Transverse colon (tissue), 4 donors: Measurements from ENCODE around the gene DPH6. TPM values are rescaled to one million over a fixed set of nuclear protein-coding genes. Genes with fewer than 3 reads are reported as not detected.

Source experiments
- DNase-seq: peaks from one replicate; pipeline ENCODE4 v3.0.0-alpha.2; 2019
- H3K27ac ChIP-seq, 4 donors: fragments of 200-600 bp; sonication (generic); 2 replicates each; pipeline ENCODE4 v1.5.1; 2016 to 2018; ENCODE audit warnings: inconsistent platforms in 4 of 4
- H3K27me3 ChIP-seq: fragments of 200-600 bp; sonication (generic); 2 replicates; pipeline ENCODE4 v1.5.1; 2017; ENCODE audit warnings: inconsistent platforms
- H3K36me3 ChIP-seq, 4 donors: fragments of 200-600 bp; sonication (generic); 2 replicates each; pipeline ENCODE4 v1.5.1; 2017 to 2019; ENCODE audit warnings: inconsistent platforms in 4 of 4
- H3K4me1 ChIP-seq, 4 donors: fragments of 200-600 bp; sonication (generic); 2 replicates each; pipeline ENCODE4 v1.5.1; 2017 to 2020; ENCODE audit warnings: inconsistent platforms in 4 of 4
- H3K4me3 ChIP-seq, 4 donors: fragments of 200-600 bp; sonication (generic); 1 replicate in 1 of 4; 2 replicates in 3 of 4; pipeline versions ENCODE4 v1.5.1 to v1.6.1; 2017 to 2019; ENCODE audit warnings: inconsistent platforms in 4 of 4
- H3K9me3 ChIP-seq, 2 donors: fragments of 200-600 bp; sonication (generic); 2 replicates each; pipeline ENCODE4 v1.5.1; 2017 to 2019; ENCODE audit warnings: inconsistent platforms in 2 of 2
- CTCF ChIP-seq, 5 experiments: fragments of 200-600 bp in 3 of 5; fragments of 450-650 bp in 2 of 5; sonication (generic) in 3 of 5; IDR thresholded peaks; 1 replicate in 2 of 5; 2 replicates in 3 of 5; pipeline ENCODE4 v1.5.1; 2016 to 2017; ENCODE audit warnings: antibody characterized with exemption in 5 of 5, inconsistent platforms in 3 of 5, mild to moderate bottlenecking in 2 of 5, moderate library complexity in 1 of 5
- EP300 ChIP-seq: sonication (generic); formaldehyde crosslinking; IDR thresholded peaks from one replicate; pipeline ENCODE4 v1.6.1; 2017; ENCODE audit warnings: antibody characterized with exemption, low read depth
- POLR2A ChIP-seq: fragments of 450-650 bp; IDR thresholded peaks from one replicate; pipeline ENCODE4 v1.6.1; 2016; ENCODE audit warnings: antibody characterized with exemption, mild to moderate bottlenecking, moderate library complexity
- POLR2AphosphoS5 ChIP-seq, 3 donors: sonication (generic); formaldehyde crosslinking; IDR thresholded peaks; one replicate each; pipeline ENCODE4 v1.6.1; 2016; ENCODE audit warnings: antibody characterized with exemption in 3 of 3
- WGBS, 2 donors: methylation state at CpG; one replicate each; pipeline ENCODE4 v1.1.5; 2018; ENCODE audit warnings: low coverage in 1 of 2; 5-methylcytosine and 5-hydroxymethylcytosine counted together
- in situ Hi-C, 4 donors: fragments of 200-750 bp; cut with MboI; loops; one replicate each; pipeline versions ENCODE4 v1.15.0 to v1.15.1; 2017; ENCODE audit warnings: low sequenced_read_pairs in 3 of 4, low pct_ligation_motif_present in 1 of 4, low pct_unique_long_range_greater_than_20kb in 1 of 4
- intact Hi-C: fragments of 100-400 bp; cut with DNase I; formaldehyde crosslinking; loops from one replicate; pipeline ENCODE4 v1.15.1; 2023; ENCODE audit warnings: low total_unique reads
- total RNA-seq, 4 donors: library from RNA; depleted of rRNA; stranded (reverse); fragments of >200 nt; gene quantifications; one replicate each; pipeline ENCODE4 v1.1.0, GENCODE V29; 2016

The DPH6 gene
- total RNA-seq, 4 donors from 2014 or later: 20.6 to 76.7 (median 39.9) TPM

DNA sequence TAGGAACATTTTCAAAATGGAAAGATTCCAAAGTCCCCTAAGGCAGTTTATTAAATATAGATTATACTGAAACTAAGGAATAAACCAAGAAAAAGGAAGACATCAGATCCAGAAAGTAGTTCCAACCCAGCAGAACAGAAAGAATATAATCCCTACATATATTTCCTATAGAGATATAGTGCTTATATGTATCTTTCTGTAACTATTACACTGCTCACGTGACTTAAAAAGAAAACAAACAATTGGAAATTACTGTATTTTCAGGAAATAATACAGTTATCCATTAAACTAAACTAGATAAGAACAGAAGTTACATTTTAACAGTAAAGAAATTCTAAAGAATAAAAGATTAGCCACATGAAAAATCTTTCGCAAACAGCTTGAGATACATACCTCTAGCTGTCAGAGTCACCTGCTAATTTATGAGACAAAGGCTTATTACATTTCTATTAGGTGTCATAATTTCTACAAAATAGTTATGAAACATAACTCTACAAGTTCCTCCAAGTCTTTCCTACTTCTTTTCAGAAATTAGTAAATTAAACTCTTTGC, 10.5 kb downstream of the DPH6 start:
- intact Hi-C loops: no loop called here
- in situ Hi-C loops: no loop called here
- Histone ChIP-seq H3K36me3 (peaks cover 0 to 9% (median 0%) of the 10 kb centered on the region in 4 donors), H3K27ac (no peak overlapping the region), H3K4me1 (peaks cover 0 to 10% (median 2%) of the 10 kb centered on the region in 4 donors), H3K9me3 (no peaks in the 10 kb centered on the region), H3K27me3 (no peaks in the 10 kb centered on the region), H3K4me3 (no peak overlapping the region)
- 20 to 26% methylated on average over 2 of the region's 2 CpGs for WGBS, 2 donors
- DNase-seq: no peak
- TF ChIP-seq POLR2A (no peak), CTCF (IDR thresholded peaks at IDR 0.05) (no peak), POLR2AphosphoS5 (IDR thresholded peaks at IDR 0.05) (no peak), EP300 (no peak)

DNA sequence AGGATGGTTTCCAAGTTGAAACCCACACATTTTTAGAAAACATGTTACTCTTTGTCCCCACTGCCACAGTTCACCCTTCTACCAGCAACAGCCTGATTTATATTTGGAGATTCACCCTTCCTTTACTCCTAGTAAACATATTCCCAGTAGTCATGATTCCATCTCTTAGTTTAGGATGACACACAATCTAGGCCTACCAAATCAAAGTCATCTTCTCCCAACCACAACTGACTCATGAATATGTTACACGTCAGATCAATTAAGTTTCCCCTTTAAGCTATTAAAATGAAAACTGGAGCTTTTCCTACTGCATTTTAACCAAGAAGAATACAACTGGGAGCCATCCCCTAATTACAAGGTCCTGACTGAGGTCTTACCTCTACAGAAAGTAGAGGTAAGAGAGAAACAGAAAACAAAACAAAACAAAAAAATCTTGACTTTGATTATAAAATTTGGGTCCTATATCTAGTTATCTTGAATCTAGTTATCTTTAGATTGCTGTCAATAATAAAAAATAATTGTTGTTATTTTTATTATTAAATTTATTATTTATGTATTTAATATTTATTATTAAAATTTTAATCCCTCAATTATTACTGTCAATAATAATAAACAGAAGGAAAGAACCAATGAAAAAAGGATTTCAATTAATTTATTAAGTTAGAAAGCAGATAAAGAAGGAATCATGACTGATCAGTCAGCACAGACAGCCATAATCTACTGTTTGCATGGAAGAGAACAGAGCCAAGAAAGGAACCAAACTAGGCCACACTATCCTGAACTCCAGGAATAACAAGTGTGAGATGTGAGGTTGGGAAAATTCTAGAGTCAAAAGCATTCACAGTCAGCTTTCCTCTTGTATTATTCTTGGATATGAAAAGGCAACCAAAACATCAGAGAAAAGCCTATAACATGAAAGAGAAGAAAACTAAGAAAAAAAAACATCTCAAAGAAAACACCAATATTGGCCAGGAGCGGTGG, 12.5 kb downstream of the DPH6 start:
- no peaks in the 10 kb centered on the region for H3K27me3 ChIP-seq
- TF ChIP-seq POLR2A (no peak), CTCF (IDR thresholded peaks at IDR 0.05) (no peak), POLR2AphosphoS5 (IDR thresholded peaks at IDR 0.05) (no peak), EP300 (no peak)
- H3K4me3 ChIP-seq: no peak overlapping the region
- no peak overlapping the region for H3K27ac ChIP-seq
- no peak for DNase-seq
- H3K36me3 ChIP-seq: peaks cover 0 to 9% (median 0%) of the 10 kb centered on the region in 4 donors
- no peaks in the 10 kb centered on the region for H3K9me3 ChIP-seq
- intact Hi-C loops (no loop called here), in situ Hi-C loops (no loop called here)
- WGBS, 2 donors: 93 to 98% methylated on average over 2 of the region's 2 CpGs
- H3K4me1 ChIP-seq: peaks cover 0 to 10% (median 2%) of the 10 kb centered on the region in 4 donors

- in situ Hi-C loops (no loop called here), intact Hi-C loops (no loop called here)
- Histone ChIP-seq H3K36me3 (no peaks in the 10 kb centered on the region), H3K4me3 (no peak overlapping the region), H3K27ac (no peak overlapping the region), H3K9me3 (no peaks in the 10 kb centered on the region), H3K4me1 (peaks cover 0 to 7% (median 0%) of the 10 kb centered on the region in 4 donors), H3K27me3 (no peaks in the 10 kb centered on the region)
- WGBS, 2 donors: 69 to 78% methylated on average over 2 of the region's 2 CpGs
- DNase-seq: no peak
- TF ChIP-seq POLR2AphosphoS5 (IDR thresholded peaks at IDR 0.05) (no peak), CTCF (IDR thresholded peaks at IDR 0.05) (no peak), EP300 (no peak), POLR2A (no peak)
Measured at GRCh38 chr15:35530698-35531097, 15.3 kb downstream of the DPH6 start.

DNA sequence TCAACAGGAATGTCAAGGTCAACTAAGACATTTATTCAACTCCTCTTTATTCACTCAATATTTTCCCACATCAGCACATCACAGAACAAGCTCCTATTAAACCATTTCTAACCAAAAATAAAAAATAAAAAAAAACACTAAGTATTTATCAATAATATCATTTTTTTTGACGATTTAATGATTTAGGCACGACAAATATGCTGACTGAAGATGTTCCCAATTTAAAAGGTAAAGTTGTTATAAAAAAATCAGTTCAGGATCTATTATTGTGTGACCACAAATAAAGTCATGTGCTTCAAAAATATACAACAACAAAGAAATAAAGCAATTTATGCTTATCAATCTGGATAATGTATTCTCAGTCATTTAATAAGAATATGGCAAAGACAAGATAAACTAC, 16.2 kb downstream of the DPH6 start:
- in situ Hi-C loops: no loop called here
- Histone ChIP-seq H3K9me3 (no peaks in the 10 kb centered on the region), H3K27me3 (no peaks in the 10 kb centered on the region), H3K4me3 (no peak overlapping the region), H3K27ac (no peak overlapping the region), H3K4me1 (no peaks in the 10 kb centered on the region), H3K36me3 (no peaks in the 10 kb centered on the region)
- no peak for TF ChIP-seq EP300
- TF ChIP-seq POLR2A: no peak
- TF ChIP-seq POLR2AphosphoS5 (IDR thresholded peaks at IDR 0.05): no peak
- no peak for TF ChIP-seq CTCF (IDR thresholded peaks at IDR 0.05)
- 93 to 94% methylated on average over 2 of the region's 2 CpGs for WGBS, 2 donors
- no peak for DNase-seq
- intact Hi-C loops: no loop called here
